ENCODE results near the gene CYP19A1.

DNA sequence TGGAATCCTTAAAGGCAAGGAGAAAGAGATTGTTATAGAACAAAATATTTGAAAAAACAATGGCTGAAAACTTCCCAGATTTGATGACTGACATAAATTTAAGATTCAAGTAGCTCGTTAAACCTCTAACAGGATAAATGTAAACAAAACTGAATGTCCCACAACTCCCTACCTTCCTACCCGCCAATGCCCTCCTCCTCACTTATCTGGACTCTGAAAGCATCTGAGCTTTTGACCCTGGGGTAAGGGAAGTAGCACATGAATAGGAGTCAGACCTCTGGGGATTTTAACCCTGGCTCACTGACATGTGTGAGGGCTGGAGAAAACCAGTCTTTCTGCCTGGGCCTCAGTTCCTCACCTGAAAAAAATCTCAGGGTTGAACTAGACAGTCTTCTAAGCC, 26.9 kb downstream of the CYP19A1 start:
- TF ChIP-seq, protein P1, sequence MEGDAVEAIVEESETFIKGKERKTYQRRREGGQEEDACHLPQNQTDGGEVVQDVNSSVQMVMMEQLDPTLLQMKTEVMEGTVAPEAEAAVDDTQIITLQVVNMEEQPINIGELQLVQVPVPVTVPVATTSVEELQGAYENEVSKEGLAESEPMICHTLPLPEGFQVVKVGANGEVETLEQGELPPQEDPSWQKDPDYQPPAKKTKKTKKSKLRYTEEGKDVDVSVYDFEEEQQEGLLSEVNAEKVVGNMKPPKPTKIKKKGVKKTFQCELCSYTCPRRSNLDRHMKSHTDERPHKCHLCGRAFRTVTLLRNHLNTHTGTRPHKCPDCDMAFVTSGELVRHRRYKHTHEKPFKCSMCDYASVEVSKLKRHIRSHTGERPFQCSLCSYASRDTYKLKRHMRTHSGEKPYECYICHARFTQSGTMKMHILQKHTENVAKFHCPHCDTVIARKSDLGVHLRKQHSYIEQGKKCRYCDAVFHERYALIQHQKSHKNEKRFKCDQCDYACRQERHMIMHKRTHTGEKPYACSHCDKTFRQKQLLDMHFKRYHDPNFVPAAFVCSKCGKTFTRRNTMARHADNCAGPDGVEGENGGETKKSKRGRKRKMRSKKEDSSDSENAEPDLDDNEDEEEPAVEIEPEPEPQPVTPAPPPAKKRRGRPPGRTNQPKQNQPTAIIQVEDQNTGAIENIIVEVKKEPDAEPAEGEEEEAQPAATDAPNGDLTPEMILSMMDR (tag by site-specific recombination; IDR thresholded peaks at IDR 0.05) = no peak
- TF ChIP-seq ZNF776 (tag by site-specific recombination; IDR thresholded peaks at IDR 0.05; ENCODE audit: borderline replicate concordance) (no peak), KLF8 (tag by site-specific recombination; IDR thresholded peaks at IDR 0.05) (no peak), TRIM28 (IDR thresholded peaks at IDR 0.05; ENCODE audit: borderline replicate concordance, low read length) (no peak)
- TF ChIP-seq, protein P2, sequence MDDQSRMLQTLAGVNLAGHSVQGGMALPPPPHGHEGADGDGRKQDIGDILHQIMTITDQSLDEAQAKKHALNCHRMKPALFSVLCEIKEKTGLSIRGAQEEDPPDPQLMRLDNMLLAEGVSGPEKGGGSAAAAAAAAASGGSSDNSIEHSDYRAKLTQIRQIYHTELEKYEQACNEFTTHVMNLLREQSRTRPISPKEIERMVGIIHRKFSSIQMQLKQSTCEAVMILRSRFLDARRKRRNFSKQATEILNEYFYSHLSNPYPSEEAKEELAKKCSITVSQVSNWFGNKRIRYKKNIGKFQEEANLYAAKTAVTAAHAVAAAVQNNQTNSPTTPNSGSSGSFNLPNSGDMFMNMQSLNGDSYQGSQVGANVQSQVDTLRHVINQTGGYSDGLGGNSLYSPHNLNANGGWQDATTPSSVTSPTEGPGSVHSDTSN (CRISPR knock-in tag; IDR thresholded peaks at IDR 0.05) = no peak
